Tibial nerve (tissue), 3 donors: ENCODE results near the gene SRBD1.

Experiments
- CTCF ChIP-seq, 5 experiments: fragments of 200-600 bp in 3 of 5; fragments of 450-650 bp in 2 of 5; sonication (generic) in 3 of 5; IDR thresholded peaks; one replicate each; pipeline ENCODE4 v1.5.1; 2016 to 2019; ENCODE audit warnings: antibody characterized with exemption in 5 of 5, mild to moderate bottlenecking in 3 of 5, moderate library complexity in 2 of 5
- POLR2A ChIP-seq, 2 donors: fragments of 450-650 bp; IDR thresholded peaks; one replicate each; pipeline ENCODE4 v1.6.1; 2017; ENCODE audit warnings: antibody characterized with exemption in 2 of 2, mild to moderate bottlenecking in 2 of 2, moderate library complexity in 2 of 2

- TF ChIP-seq CTCF (IDR thresholded peaks at IDR 0.05) (no peak), POLR2A (IDR thresholded peaks at IDR 0.05) (no peak)
Measured at GRCh38 chr2:45382744-45383143, 228.3 kb downstream of the SRBD1 start.
